Endometrium (tissue), 2 donors: ENCODE measurements around the gene CRYBG2.
"Not testable (repeated sequence)": the region's sequence is repeated elsewhere in the genome, so short reads cannot be mapped to it uniquely, and the experiment has no call there.

Source experiments
- FAIRE-seq: peaks from 2 replicates; lab custom pipeline; 2012; peaks lifted over from hg19 to GRCh38; lab: Jason Lieb, UNC
- donor health status: control.
- donor health status: control.

The CRYBG2 gene

DNA sequence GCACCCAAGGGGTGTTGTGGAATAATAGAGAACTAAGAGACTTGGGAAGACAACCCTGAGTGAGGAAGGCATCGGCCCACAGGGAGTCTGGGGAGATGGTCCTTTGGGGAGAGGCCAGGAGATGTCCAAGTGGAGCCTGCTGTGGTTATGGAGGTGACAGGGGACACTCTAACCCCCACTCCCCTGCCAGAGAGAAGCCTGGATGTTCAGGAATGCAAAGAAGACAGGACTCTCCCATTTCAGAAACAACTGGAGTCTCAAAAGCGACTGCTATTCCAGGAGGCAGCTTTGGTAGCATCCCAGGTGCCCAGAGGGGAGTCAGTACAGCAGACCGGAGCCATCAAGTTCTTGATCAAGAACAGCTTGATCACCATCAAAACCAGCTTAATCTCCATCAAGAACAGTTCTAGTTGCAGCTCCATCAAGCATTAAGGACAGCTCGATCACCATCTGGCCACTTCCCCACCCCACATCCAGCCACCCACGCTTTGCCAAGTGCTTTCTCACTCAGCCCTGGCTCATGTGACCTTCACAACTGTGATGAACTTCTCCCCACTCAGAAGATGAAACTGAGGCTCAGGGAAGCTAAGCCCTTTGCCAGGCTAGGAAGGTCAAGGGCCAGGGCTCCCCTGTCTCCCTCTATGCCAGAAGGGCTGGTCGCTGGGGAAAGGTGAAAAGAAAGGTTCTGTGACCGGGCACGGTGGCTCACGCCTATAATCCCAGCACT is 35.4 kb downstream of the CRYBG2 start:
- FAIRE-seq = no peak

DNA sequence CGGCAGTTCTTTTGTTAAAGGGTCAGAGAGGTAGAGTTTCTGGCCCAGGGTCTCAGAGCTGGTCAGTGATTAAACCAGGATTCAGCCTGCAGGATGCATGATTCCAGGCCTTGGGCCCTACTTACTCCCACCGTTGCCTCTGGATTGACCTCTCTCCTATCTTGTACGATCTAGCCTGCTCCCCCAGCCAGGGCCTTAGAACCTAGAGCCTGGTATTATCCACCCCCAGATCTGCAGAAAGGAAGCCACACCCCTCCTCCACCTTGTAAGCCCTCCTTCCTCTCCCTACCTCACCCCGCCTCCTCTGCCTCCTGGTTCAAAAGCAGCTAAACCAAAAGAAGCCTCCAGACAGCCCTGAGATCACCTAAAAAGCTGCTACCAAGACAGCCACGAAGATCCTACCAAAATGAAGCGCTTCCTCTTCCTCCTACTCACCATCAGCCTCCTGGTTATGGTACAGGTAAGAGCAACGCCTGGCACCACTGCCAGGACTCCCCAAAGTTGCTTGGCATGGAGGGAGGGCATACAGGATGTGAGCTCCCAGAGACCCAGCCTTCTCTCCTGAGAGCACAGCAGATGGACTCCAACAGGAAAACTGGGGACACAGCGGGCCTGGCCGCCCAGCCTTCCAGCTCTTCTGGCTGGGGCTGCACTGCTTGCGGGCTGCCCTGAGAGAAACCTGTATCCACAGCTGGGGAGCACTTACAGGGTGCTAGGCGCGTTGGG is 36.2 kb downstream of the CRYBG2 start, which contains the start of gene CD52:
TSS of gene CD52 (plus strand) at position 347 of the 726 bp plus-strand sequence. CDS start at position 407, 60 bp downstream.
- FAIRE-seq = no peak

- no peak for FAIRE-seq
Observed at GRCh38 chr1:26317146-26317545, 36.8 kb downstream of the CRYBG2 start.

DNA sequence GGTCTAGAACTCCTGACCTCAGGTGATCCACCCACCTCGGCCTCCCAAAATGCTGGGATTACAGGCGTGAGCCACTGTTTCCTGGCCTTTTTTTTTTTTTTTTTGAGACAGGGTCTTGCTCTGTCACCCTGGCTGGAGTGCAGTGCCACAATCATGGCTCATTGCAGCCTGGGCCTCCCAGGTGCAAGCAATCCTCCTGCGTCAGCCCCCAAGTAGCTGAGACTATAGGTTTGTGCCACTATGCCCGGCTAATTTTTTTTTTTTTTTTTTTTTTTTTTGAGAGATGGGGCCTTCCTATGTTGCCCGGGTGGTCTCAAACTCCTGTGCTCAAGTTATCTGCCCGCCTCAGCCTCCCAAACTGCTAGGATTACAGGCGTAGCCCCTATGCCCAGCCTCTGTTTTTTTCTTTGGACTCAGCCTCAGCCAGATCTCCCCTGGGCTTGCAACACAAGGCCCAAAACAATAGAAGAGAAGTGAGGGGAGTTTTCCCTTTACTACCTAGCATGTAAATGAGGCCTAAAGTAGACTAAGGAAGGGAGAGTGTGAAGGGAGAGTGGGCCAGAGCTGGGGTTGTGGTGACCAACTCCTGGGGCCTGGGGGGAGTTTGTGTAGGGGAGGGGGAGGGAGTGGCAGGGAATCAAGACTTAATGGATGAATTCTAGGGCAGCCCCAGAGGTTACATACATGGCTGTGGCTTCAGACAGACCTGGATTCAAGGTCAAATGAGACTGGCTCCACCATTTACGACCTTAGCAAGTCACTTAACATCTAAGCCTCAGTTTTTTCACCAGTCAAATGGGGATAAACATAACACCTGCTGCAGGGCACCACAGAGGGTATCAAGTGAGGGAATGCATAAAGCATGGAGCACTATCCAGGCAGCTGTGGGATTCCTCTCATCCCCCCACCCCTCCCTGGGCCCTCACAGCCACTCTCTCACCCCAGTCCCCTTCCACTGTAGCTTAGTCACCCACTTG is 37.8 kb downstream of the CRYBG2 start:
- FAIRE-seq = no peak

- FAIRE-seq = no peak
Observed at GRCh38 chr1:26314501-26314900, 39.4 kb downstream of the CRYBG2 start.

DNA sequence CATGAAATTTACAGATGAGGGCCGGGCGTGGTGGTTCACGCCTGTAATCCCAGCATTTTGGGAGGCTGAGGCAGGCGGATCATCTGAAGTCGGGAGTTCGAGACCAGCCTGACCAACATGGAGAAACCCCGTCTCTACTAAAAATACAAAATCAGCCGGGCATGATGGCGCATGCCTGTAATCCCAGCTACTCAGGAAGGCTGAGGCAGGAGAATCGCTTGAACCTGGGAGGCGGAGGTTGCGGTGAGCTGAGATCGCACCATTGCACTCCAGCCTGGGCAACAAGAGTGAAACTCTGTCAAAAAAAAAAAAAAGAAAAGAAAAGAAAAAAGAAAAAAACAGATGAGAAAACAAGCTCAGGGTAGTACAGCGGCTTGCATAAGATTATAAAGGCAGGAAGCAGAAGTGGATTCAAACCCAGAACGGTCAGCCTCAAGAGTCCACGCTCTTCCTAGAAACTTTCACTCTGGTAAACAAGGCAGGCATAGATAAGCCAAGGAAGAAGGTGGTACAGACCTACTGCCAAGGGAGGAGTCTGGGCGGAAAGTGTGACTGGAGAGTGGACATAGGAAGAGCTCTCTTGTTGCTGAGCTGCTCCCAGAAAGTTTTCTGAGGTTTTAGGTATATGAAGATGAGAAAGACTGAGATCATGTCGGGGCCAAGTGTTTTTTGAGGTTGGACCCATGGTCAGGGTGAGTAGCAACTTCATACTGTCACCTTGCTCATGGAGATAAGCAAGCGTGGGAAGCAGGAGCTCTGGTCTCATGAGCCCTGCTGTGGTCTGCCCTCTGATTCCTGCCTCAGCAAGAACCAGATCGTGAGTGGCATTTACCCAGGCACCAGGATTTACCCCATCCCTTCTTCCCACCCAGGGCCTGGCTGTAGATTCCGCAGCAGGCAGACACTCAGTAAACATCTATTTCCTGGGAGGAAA is 45.7 kb downstream of the CRYBG2 start:
- not testable (repeated sequence) for FAIRE-seq

DNA sequence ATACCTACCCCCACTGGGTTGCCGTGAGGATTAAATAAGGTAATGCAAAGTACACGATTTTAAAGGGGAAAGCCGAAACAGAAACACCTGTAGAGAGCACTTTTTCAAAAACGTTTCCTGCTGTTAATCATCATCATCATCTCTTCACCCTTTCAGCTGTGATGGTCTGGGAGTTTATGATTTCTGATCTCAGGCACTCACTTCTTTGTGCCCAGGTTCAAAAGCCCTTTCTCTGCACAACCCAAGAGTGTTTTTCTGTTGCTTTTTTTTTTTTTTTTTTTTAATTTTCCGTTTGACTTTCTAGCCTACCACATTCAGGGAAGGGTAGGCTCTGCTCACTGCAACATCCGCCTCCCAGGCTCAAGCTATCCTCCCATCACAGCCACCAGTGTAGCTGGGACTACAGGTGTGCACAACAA is 46.6 kb downstream of the CRYBG2 start:
- no peak for FAIRE-seq

GRCh38 chr1:26306290-26307229 is 47.4 kb downstream of the CRYBG2 start, which contains the start of gene UBXN11:
UBXN11 (minus strand) TSS chr1:26306636; CDS start chr1:26302883, 3,753 bp downstream.
- no peak for FAIRE-seq

DNA sequence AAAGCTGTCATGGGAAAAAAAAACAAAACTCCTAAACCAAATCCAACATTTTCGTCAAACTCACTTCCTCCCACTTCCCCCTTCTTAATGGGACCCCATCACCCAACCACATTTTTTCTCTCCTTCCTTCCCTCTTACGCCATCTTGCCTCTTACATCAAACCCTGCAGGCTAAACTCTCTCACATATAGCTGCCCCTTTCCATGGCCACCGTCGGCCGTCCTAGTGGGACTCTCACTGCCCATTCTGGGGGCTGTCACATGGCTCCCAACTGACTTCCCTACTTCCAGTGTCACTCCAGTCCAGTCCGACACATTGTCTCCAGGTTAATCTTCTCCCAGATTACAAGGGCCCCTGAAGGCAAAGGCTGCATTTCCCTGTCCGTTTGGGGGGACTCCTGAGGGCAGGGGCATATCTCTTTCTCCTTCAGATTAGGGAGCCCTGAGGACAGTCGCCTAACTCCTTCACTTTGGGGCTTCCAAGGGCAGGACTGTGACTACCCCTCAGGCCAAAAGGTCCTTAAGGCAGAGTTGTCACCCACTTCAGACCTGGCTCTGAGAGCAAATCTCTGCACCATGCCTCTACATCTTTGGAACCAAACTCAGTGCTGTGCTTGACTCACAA is 48.2 kb downstream of the CRYBG2 start:
- FAIRE-seq = no peak

DNA sequence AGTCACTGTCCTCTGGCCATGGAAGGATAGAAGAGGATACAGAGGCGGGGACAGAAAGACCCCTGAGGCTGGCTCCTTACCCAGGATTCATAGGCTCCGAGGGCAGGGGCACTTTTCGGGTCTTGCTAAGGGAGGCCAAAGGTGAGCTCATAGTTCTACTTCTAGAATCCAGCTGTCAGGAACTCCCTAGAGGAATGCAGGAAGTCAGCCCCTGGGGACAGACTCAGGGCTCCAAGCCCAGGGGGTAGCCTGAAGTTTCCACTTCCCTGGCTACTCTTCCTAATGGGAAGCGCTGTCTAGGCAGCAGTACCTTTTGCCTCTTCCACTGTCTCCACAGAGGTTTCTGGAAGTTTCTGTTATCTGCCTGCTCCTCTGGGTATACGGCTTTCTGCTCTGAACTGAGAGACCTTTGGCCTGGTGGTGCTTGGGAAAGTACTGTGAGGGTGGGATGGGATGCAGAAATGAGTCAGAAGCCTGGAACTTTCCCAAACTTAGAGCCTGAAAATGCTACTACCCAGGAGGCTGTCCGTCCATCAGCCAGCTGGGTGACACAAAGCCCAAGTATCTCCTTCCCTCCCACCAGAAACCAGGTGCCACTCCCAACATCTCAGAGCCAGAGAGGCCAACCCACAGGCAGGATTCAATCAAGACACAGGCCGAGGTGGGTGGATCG is 51.1 kb downstream of the CRYBG2 start:
- no peak for FAIRE-seq

DNA sequence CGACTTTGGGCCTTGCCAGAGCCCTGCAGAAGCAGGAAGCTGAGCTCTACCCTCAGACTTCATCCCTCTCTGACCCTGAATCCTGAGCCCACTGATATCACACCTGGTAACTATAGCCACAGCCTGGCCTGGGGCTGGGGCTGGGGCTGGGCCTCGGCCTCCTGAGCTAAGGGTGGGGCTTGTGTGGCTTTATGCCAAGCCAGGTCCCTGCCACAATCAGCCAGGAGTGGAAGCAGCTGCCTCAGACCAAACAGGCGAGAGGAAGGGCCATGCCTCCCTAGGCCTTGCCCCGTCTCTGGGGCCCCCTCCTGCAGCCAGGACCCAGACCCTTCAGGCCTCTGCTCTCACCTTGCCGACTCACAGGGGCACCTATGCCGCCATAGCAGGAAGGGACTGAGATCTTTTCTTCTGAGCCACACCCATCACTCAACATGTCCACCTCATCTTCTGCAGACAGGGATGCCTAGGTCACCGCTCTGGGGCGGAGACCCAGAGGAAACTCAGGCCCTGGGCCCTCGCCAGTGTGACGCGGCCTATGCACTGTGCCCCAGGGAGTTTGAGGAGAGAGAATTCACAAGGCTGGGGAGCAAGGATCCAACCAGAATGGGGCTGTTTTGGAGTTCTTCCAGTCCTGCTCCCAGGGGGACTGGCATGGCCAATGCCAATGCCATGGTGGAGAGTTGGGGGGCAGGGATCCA is 53.2 kb downstream of the CRYBG2 start:
- no peak for FAIRE-seq

GRCh38 chr1:26297791-26298124 is 56.2 kb downstream of the CRYBG2 start:
- no peak for FAIRE-seq

DNA sequence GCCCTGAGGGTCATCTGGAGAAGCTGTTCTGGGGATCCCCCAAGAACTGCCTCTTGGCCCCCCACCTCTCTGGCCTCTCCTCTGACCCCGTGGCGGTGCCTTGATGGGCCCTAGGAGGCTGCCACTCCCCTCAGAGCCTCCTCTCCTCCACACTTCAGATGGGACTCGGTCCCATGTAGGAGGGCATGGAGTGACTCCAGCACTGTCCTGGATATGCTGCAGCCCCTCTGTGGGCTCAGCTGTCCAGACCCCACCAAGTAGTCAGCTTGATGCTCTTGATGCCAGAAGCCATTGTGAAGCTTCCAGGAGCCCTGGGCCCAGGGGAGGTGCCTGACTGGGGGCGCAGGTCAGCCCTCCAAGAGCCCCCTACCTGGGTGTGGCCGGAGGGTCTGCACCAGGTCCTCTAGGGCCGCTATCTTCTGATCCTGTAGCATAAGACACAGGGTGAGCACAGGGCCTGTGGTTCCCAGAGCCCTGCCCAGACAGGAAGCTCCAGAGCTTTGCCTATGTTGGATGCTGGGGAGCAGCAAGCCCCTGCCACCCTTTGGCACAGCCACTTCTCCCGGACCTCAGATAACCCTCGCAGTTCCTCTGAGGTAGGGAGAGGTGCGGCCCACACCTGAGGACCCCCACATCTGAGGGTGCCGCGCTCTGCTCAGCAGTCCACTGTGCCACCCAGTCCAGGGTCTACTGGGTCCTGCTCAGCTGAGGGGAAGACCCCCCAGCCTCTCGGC is 56.7 kb downstream of the CRYBG2 start:
- no peak for FAIRE-seq

DNA sequence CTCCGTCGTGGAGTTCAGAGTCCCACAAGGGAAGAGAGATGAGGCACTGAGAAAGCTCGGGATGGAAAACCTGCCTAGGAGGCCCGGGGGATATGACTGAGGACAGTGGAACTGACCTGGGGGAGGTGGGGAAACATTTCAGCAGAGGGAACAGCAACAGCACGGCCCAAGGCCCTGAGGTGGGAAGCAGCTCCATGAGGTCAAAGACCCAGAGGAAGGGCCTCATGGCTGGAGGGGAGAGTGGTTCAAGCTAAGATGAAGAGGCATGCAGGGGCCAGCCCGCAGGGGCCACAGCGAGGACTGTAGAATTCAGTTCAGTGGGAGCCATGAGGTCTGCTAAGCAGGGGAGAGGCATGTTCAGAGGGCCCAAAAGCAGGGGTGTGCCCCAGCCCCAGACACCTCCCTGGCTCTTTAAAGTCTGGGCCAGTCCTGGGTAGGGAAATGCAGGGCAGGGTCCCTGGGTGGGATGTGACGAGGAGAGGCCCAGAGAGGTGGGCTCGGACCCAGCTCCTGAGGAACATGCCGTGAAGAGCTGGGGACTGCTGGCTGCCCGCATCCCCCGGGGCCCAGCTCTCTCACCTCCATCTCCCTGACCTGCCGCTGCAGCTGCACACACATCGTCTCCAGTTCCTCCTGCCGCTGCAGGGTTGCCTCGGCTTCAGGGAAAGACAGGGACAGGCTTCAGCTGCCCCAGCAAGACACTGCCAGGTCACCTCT is 57.4 kb downstream of the CRYBG2 start:
- FAIRE-seq = no peak

GRCh38 chr1:26295194-26296138 is 58.5 kb downstream of the CRYBG2 start:
- no peak for FAIRE-seq

DNA sequence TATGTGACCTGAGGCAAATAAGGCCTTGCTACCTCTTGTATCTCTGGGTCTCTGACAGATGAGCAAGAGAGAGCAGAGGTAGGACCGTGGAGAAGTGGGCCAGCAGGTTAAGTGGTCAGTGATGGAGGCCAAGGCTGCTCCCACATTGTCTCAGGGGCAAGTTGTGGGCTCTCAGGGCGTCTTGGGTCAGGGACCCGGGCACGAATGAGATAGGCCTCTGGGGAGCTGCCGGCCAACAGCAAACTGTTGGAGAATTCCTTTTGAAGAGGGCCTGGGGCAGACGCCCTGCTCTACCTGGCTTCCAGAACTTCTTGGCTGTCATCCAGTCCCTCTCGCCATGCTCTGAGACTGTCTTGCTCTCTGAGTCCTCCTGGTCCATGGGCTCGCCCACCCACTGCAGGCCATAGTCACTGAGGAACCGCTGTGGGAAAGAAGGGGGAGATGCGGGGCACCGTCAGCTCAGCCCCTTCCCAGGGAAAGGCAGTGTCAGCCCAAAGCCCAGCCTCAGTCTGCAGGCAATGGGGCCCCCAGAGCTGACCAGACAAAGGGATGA is 59.9 kb downstream of the CRYBG2 start:
- no peak for FAIRE-seq
